GM18873 (cell line): ENCODE data around the gene GDPGP1.

Experiments
- ATAC-seq: cut with Tn5 transposase; IDR thresholded peaks from one replicate; pipeline ENCODE4 v1.9.1; 2021; ENCODE audit warnings: mild to moderate bottlenecking, moderate library complexity, moderate number of reproducible peaks; ENCODE audit not compliant: unreplicated experiment, low FRiP score

Gene GDPGP1

DNA sequence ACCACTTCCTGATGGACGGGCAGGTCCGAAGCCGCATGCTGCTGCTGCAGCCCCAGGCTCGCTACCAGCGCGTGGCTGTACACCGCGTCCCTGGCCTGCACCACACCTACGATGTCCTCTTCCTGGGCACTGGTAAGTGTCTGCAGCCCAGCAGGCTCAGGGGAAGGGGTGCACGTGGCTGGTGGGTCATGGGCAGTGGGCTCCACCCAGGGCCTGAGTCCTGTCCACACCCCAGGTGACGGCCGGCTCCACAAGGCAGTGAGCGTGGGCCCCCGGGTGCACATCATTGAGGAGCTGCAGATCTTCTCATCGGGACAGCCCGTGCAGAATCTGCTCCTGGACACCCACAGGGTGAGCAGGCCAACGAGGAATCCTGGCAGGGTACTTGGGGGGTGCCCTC, 9.0 kb upstream of the GDPGP1 start:
- no peak for ATAC-seq

- ATAC-seq: no peak
Observed at GRCh38 chr15:90225504-90226234, 8.3 kb upstream of the GDPGP1 start.

DNA sequence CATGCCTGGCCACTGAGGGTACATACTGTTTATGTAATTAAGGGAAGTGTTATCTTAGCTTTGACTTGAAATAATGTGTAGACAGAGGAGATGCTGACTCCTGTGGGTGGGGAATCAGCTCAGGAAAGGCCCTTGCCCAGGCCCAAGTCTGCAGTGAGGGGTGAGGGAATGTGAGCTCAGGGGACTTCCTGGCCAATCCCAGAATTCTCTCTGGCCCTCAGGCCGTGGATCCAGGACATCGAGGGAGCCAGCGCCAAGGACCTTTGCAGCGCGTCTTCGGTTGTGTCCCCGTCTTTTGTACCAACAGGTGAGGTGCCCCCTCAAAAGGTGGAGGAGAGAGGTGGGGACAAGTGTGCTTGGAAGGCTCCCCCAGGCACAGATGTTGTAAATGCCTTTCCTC, 6.7 kb upstream of the GDPGP1 start:
- no peak for ATAC-seq

DNA sequence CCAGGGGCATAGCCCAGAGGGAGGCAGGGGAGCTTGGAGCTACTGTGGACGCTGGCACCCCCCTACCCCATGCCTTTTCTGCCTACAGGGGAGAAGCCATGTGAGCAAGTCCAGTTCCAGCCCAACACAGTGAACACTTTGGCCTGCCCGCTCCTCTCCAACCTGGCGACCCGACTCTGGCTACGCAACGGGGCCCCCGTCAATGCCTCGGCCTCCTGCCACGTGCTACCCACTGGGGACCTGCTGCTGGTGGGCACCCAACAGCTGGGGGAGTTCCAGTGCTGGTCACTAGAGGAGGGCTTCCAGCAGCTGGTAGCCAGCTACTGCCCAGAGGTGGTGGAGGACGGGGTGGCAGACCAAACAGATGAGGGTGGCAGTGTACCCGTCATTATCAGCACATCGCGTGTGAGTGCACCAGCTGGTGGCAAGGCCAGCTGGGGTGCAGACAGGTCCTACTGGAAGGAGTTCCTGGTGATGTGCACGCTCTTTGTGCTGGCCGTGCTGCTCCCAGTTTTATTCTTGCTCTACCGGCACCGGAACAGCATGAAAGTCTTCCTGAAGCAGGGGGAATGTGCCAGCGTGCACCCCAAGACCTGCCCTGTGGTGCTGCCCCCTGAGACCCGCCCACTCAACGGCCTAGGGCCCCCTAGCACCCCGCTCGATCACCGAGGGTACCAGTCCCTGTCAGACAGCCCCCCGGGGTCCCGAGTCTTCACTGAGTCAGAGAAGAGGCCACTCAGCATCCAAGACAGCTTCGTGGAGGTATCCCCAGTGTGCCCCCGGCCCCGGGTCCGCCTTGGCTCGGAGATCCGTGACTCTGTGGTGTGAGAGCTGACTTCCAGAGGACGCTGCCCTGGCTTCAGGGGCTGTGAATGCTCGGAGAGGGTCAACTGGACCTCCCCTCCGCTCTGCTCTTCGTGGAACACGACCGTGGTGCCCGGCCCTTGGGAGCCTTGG, 5.9 kb upstream of the GDPGP1 start:
- no peak for ATAC-seq

- no peak for ATAC-seq
Observed at GRCh38 chr15:90228960-90229359, 5.0 kb upstream of the GDPGP1 start.

- ATAC-seq: no peak
Observed at GRCh38 chr15:90230071-90230494, 3.9 kb upstream of the GDPGP1 start.

DNA sequence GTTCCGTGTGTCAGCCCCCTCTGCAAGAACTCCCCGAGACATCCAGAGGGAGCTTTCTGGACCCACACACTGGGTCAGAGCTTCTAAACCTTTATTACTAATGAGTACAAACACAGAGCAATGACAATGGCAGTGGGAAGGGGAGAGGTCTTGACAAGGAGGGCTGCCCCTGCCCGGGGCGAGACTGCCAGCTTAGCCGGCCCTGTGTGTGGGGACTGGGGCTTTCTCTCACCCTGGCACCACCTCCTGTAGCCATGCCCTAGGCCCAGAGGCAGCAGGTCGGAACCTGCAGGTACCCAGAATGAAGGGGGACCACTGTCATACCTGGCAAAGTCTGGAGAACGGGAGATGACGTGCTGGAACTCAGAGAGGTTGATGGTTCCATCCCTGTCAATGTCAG, 3.4 kb upstream of the GDPGP1 start:
- ATAC-seq: no peak

GRCh38 chr15:90231028-90232017, 2.7 kb upstream of the GDPGP1 start:
- ATAC-seq: no peak

- no peak for ATAC-seq
Observed at GRCh38 chr15:90232196-90232595, 1.8 kb upstream of the GDPGP1 start.

DNA sequence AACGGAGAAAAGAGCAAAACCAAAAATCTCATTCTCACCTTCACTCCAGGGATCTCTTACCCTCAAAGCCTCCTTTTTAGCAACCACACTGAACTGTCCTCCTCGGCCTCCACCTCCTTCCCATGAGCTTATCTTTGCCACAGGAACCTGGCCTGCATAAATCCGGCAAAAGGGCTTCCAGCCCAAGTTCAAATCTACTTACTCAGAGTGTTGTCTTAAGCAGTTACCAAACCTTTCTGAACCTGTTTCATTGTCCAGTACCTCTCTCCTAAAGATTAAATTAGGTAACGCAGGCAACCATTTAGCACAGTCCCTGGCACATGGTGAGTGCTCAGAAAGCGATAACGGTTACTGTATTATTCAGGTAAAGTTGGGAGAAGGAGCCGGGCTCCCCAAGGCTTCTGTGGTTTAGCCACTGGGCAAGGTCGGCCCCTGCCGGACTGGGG, 1.0 kb upstream of the GDPGP1 start:
- peak; percentile 2 for ATAC-seq

GRCh38 chr15:90233387-90234095, 468 bp upstream of the GDPGP1 start, which contains the start of gene CIB1:
TSS of gene CIB1 (minus strand) at chr15:90233941. CDS start at chr15:90233885, 56 bp downstream.
- peak; percentile 62 for ATAC-seq

DNA sequence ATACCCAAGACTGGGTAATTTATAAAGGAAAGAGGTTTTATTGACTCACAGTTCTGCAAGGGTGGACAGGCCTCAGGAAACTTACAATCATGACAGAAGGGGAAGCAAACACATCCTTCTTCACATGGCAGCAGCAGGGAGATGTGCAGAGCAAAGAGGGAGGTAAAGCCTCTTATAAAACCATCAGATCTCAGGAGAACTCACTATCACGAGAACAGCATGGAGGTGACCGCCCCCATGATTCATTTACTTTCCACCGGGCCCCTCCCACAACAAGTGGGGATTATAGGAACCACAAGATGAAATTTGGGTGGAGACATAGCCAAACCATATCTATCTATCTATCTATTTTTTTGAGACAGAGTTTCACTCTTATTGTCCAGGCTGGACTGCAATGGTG, 5.4 kb downstream of the GDPGP1 start:
- no peak for ATAC-seq

DNA sequence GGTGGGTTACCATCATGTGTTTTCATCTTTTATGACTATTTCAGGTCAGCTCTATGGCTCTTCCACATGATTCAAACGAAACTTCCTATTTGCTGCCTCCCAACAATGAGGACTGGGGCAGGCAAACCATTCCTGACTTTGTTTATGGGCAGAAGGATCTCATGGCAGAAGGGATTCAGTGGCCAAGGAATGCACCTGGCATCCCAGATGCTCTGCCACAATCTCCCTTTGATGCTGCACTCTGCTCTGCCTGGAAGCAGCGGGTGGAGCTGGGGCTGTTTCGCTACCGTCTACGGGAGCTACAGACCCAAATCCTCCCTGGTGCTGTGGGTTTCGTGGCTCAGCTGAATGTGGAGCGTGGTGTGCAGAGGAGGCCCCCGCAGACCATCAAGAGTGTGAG, 6.8 kb downstream of the GDPGP1 start:
- no peak for ATAC-seq

- ATAC-seq: no peak
Observed at GRCh38 chr15:90241343-90242192, 7.6 kb downstream of the GDPGP1 start.

DNA sequence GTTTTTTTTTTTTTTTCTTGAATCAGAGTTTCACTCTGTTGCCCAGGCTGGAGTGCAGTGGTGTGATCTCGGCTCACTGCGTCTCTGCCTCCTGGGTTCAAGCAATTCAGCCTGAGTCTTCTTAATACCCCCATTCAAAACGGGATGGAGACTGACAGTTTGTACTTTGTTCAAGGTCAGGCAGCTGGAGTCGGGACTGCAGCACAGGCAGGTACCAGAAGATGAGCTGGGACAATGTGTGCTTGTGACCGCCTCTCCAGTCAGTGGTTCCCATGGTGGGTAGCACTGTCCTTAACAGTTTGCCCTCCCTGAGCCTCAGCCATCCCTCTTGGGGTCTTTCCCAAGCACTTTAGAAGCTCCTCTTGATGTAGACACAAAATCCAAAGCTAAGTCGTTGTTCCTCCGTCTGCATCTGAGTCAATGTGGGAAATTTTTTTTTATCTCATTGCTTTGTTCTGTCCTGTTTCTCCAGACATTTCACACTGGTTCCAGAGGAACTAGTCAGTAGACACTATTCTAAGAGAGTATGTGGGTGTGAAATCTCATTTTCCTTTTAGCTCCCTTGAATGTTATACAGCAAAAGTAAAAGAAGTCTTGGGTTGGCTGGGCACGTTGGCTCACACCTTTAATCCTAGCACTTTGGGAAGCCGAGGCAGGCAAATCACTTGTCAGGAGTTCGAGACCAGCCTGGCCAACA, 10.1 kb downstream of the GDPGP1 start:
- no peak for ATAC-seq

DNA sequence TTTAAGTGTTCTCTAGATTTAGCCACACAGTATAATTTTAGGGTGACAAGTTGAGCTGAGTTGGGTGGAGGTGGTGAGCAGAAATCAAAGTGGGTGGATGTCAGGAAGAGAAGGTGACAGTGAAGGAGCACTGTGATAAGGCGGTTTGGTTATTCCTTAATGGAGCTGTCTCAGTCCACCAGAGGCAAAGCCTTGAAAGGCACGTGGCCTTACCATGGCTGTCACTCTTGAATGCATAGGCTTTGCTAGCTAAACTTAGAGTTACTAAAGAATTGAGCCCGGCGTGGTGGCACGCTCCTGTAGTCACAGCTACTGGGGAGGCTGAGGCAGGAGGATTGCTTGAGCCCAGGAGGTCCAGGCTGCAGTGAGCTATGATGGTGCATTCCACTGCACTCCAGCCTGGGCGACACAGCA, 14.8 kb downstream of the GDPGP1 start:
- ATAC-seq: no peak

GRCh38 chr15:90249203-90249863, 15.3 kb downstream of the GDPGP1 start, which contains the start of gene TTLL13:
TSS of gene TTLL13 (plus strand) at chr15:90249556. CDS start at chr15:90250631, 1,075 bp downstream.
- no peak for ATAC-seq
